ENCODE measurements around the gene TMEM51.

The TMEM51 gene

GRCh38 chr1:15153184-15153841, at the start of gene TMEM51:
TSS of gene TMEM51 (plus strand) at chr1:15153747. CDS start at chr1:15215088, 61,341 bp downstream.
- peak; percentile 75 for DNase-seq (ENCODE audit: low spot score)
- ATAC-seq (ENCODE audit: low read depth), result peak; percentile 60
- H3K4me3 ChIP-seq (ENCODE audit: severe bottlenecking), result peak within 1 kb of the TSS; percentile 69
- H3K27me3 ChIP-seq (ENCODE audit: insufficient read depth, poor library complexity, severe bottlenecking), result no peaks in the 10 kb centered on the region
- TF ChIP-seq CTCF (IDR thresholded peaks at IDR 0.05; ENCODE audit: poor library complexity, severe bottlenecking), result no peak
- H3K27ac ChIP-seq (ENCODE audit: poor library complexity, severe bottlenecking), result peak within 1 kb of the TSS; percentile 69
- no peaks in the 10 kb centered on the region for H3K36me3 ChIP-seq (ENCODE audit: low read depth)
- no peaks in the 10 kb centered on the region for H3K9me3 ChIP-seq (ENCODE audit: severe bottlenecking)
- peaks cover 26% of the 10 kb centered on the region for H3K4me1 ChIP-seq (ENCODE audit: insufficient read depth, poor library complexity, severe bottlenecking)

GRCh38 chr1:15103906-15104305, 49.6 kb upstream of the TMEM51 start:
- Histone ChIP-seq H3K36me3 (ENCODE audit: low read depth) (no peaks in the 10 kb centered on the region), H3K27ac (ENCODE audit: poor library complexity, severe bottlenecking) (no peak overlapping the region)
- ATAC-seq (ENCODE audit: low read depth), result no peak

GRCh38 chr1:15104768-15105167, 48.8 kb upstream of the TMEM51 start:
- no peak for TF ChIP-seq CTCF (IDR thresholded peaks at IDR 0.05; ENCODE audit: poor library complexity, severe bottlenecking)
- Histone ChIP-seq H3K9me3 (ENCODE audit: severe bottlenecking) (peaks cover 3% of the 10 kb centered on the region), H3K27ac (ENCODE audit: poor library complexity, severe bottlenecking) (no peak overlapping the region), H3K4me1 (ENCODE audit: insufficient read depth, poor library complexity, severe bottlenecking) (no peaks in the 10 kb centered on the region), H3K27me3 (ENCODE audit: insufficient read depth, poor library complexity, severe bottlenecking) (peaks cover 6% of the 10 kb centered on the region), H3K36me3 (ENCODE audit: low read depth) (no peaks in the 10 kb centered on the region), H3K4me3 (ENCODE audit: severe bottlenecking) (no peak overlapping the region)
- DNase-seq (ENCODE audit: low spot score) (no peak), ATAC-seq (ENCODE audit: low read depth) (no peak)

More at GRCh38 chr1:15103906-15104305, 49.6 kb upstream of the TMEM51 start:
- no peak for DNase-seq (ENCODE audit: low spot score)
- peaks cover 3% of the 10 kb centered on the region for H3K9me3 ChIP-seq (ENCODE audit: severe bottlenecking)
- no peaks in the 10 kb centered on the region for H3K4me1 ChIP-seq (ENCODE audit: insufficient read depth, poor library complexity, severe bottlenecking)
- H3K4me3 ChIP-seq (ENCODE audit: severe bottlenecking), result no peak overlapping the region
- TF ChIP-seq CTCF (IDR thresholded peaks at IDR 0.05; ENCODE audit: poor library complexity, severe bottlenecking), result no peak
- H3K27me3 ChIP-seq (ENCODE audit: insufficient read depth, poor library complexity, severe bottlenecking), result peaks cover 6% of the 10 kb centered on the region

- Histone ChIP-seq H3K4me3 (ENCODE audit: severe bottlenecking) (no peak overlapping the region), H3K27me3 (ENCODE audit: insufficient read depth, poor library complexity, severe bottlenecking) (peaks cover 3% of the 10 kb centered on the region), H3K9me3 (ENCODE audit: severe bottlenecking) (peaks cover 3% of the 10 kb centered on the region), H3K36me3 (ENCODE audit: low read depth) (no peaks in the 10 kb centered on the region), H3K27ac (ENCODE audit: poor library complexity, severe bottlenecking) (no peak overlapping the region), H3K4me1 (ENCODE audit: insufficient read depth, poor library complexity, severe bottlenecking) (no peaks in the 10 kb centered on the region)
- ATAC-seq (ENCODE audit: low read depth) (no peak), DNase-seq (ENCODE audit: low spot score) (no peak)
- no peak for TF ChIP-seq CTCF (IDR thresholded peaks at IDR 0.05; ENCODE audit: poor library complexity, severe bottlenecking)
Measured at GRCh38 chr1:15106608-15107007, 46.9 kb upstream of the TMEM51 start.

- ATAC-seq (ENCODE audit: low read depth) (no peak), DNase-seq (ENCODE audit: low spot score) (no peak)
- peaks cover 3% of the 10 kb centered on the region for H3K9me3 ChIP-seq (ENCODE audit: severe bottlenecking)
- H3K27me3 ChIP-seq (ENCODE audit: insufficient read depth, poor library complexity, severe bottlenecking), result no peaks in the 10 kb centered on the region
- no peak for TF ChIP-seq CTCF (IDR thresholded peaks at IDR 0.05; ENCODE audit: poor library complexity, severe bottlenecking)
- H3K4me3 ChIP-seq (ENCODE audit: severe bottlenecking), result no peak overlapping the region
- H3K36me3 ChIP-seq (ENCODE audit: low read depth), result no peaks in the 10 kb centered on the region
- no peak overlapping the region for H3K27ac ChIP-seq (ENCODE audit: poor library complexity, severe bottlenecking)
- no peaks in the 10 kb centered on the region for H3K4me1 ChIP-seq (ENCODE audit: insufficient read depth, poor library complexity, severe bottlenecking)
Measured at GRCh38 chr1:15107058-15107687, 46.4 kb upstream of the TMEM51 start.
